HepG2 (cell line): ENCODE data around the gene SEPTIN3. TPM values are rescaled to one million over a fixed set of nuclear protein-coding genes. Genes with fewer than 3 reads are reported as not detected.

ENCODE experiments used
- AKAP8 ChIP-seq: sonication (generic); formaldehyde crosslinking; IDR thresholded peaks from 2 replicates; pipeline ENCODE4 v1.5.1; 2020; ENCODE audit warnings: mild to moderate bottlenecking, missing genetic modification reagents
- GFI1 ChIP-seq: sonication (generic); formaldehyde crosslinking; IDR thresholded peaks from 2 replicates; pipeline ENCODE4 v1.5.0; 2020; ENCODE audit warnings: missing genetic modification reagents, mild to moderate bottlenecking, borderline replicate concordance
- MAX ChIP-seq: IDR thresholded peaks from 2 replicates; pipeline ENCODE4 v1.6.1; 2012; ENCODE audit warnings: inconsistent platforms
- MXD1 ChIP-seq: sonication (generic); formaldehyde crosslinking; IDR thresholded peaks from 2 replicates; pipeline ENCODE4 v1.4.0; 2020; ENCODE audit warnings: mild to moderate bottlenecking, missing genetic modification reagents
- NFIC ChIP-seq: IDR thresholded peaks from 2 replicates; pipeline ENCODE4 v1.6.1; 2012; ENCODE audit warnings: mild to moderate bottlenecking, low read length, inconsistent platforms
- NR2C2 ChIP-seq: sonication (generic); formaldehyde crosslinking; IDR thresholded peaks from 2 replicates; pipeline ENCODE4 v1.4.0; 2020; ENCODE audit warnings: missing genetic modification reagents, mild to moderate bottlenecking, moderate library complexity, borderline replicate concordance
- SAFB2 ChIP-seq: sonication (generic); formaldehyde crosslinking; IDR thresholded peaks from 2 replicates; pipeline ENCODE4 v1.5.1; 2020; ENCODE audit warnings: missing genetic modification reagents, low read depth, mild to moderate bottlenecking, borderline replicate concordance
- SETDB1 ChIP-seq: sonication (generic); formaldehyde crosslinking; IDR thresholded peaks from 2 replicates; pipeline ENCODE4 v1.5.1; 2020; ENCODE audit warnings: missing genetic modification reagents, mild to moderate bottlenecking, borderline replicate concordance
- SP5 ChIP-seq: IDR thresholded peaks from 2 replicates; pipeline ENCODE4 v1.6.1; 2016; ENCODE audit warnings: low read depth, borderline replicate concordance
- XRCC5 ChIP-seq: fragments of 200-400 bp; formaldehyde crosslinking; optimal IDR thresholded peaks from 2 replicates; pipeline ENCODE3; 2017; ENCODE audit warnings: mild to moderate bottlenecking, low read length
- ZFX ChIP-seq: sonication (generic); formaldehyde crosslinking; IDR thresholded peaks from 2 replicates; pipeline ENCODE4 v1.4.0; 2020; ENCODE audit warnings: mild to moderate bottlenecking, low read depth, missing genetic modification reagents, moderate library complexity
- ZNF207 ChIP-seq: fragments of 450-650 bp; IDR thresholded peaks from 2 replicates; pipeline ENCODE4 v1.6.1; 2016; ENCODE audit warnings: antibody characterized with exemption, borderline replicate concordance
- ZNF281 ChIP-seq: sonication (generic); formaldehyde crosslinking; IDR thresholded peaks from 2 replicates; pipeline ENCODE4 v1.4.0; 2020; ENCODE audit warnings: missing genetic modification reagents, borderline replicate concordance
- ZNF446 ChIP-seq: sonication (generic); formaldehyde crosslinking; IDR thresholded peaks from 2 replicates; pipeline ENCODE4 v1.5.0; 2020; ENCODE audit warnings: mild to moderate bottlenecking, missing genetic modification reagents
- ZNF530 ChIP-seq: sonication (generic); formaldehyde crosslinking; IDR thresholded peaks from 2 replicates; pipeline ENCODE4 v1.5.0; 2020; ENCODE audit warnings: low read depth, mild to moderate bottlenecking, missing genetic modification reagents
- ZZZ3 ChIP-seq: sonication (generic); formaldehyde crosslinking; IDR thresholded peaks from 2 replicates; pipeline ENCODE4 v1.4.0; 2020; ENCODE audit warnings: missing genetic modification reagents, mild to moderate bottlenecking, borderline replicate concordance
- polyA plus RNA-seq, 8 experiments: library from polyadenylated mRNA; depleted of rRNA in 3 of 8; stranded (reverse) in 7 of 8; unstranded in 1 of 8; fragments of >200 nt; fragmentation: Illumina TruSeq in 4 of 8; extraction: Trizol in 4 of 8; gene quantifications; 2 replicates each; pipeline versions ENCODE4 v1.2.1 to v1.2.3, GENCODE V29; 2011 to 2016; ENCODE audit warnings: low read depth in 4 of 8, missing spikeins in 1 of 8, mixed read lengths in 1 of 8; ENCODE audit not compliant: insufficient read depth in 1 of 8
- total RNA-seq, 5 experiments: library from RNA; depleted of rRNA; stranded (reverse); fragments of >200 nt; fragmentation: Illumina TruSeq; extraction: Trizol; gene quantifications; 2 replicates each; pipeline ENCODE4 v1.2.3, GENCODE V29; 2016; ENCODE audit warnings: low read depth in 1 of 5
- TF ChIP-seq, protein P1 (sequence below): IDR thresholded peaks from 2 replicates; pipeline ENCODE4 v1.6.1; 2016; ENCODE audit warnings: low read depth, missing genetic modification reagents, missing compliant biosample characterization
- TF ChIP-seq, protein P2 (sequence below): IDR thresholded peaks from 2 replicates; pipeline ENCODE4 v1.6.1; 2016; ENCODE audit warnings: missing biosample characterization, missing genetic modification reagents, low read depth

The SEPTIN3 gene
- total and polyA plus RNA-seq, 2 of the 13 experiments (the other 11 are each of a cell fraction or from before 2014, with no cell fraction given), result 0.04 TPM; not detected in 1

DNA sequence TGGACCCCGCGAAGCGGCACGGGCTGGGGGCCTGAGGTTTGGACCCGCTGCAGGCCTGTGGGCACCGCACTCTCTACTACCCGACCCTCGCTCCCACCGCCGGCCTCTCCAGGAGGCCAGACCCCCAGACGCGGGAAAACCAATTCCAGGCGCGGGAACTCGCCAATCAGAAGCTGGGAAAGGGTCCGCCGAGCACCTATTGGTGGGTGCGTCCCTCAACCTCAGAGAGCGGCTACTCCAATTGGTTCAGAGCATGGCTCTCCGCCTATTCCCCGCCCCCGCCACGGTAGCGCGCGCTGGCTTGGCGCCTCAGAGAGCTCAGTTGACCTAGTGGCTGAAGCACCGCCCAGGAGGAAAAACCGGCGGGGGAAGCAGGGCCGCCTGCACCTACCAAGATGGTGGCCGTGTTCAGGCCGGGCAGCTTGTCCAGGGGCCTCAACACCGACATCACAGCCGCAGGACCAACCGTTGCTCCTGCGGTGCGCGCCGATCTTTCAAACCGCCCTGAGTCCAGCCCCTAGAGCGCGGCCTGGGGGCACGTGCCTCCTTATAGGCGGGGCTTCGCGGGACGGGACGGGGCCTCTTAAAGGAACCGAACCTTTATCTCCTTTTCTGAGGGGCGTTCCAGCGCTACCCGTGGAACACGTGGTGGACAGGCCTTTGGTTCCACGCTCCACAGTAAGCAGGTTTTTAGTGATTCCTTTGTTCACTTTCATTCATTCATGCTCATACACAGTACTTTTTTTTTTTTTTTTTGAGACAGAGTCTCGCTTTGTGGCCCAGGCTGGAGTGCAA is 22.4 kb upstream of the SEPTIN3 start, which contains the start of gene CENPM (continued):
- TF ChIP-seq, protein P1, sequence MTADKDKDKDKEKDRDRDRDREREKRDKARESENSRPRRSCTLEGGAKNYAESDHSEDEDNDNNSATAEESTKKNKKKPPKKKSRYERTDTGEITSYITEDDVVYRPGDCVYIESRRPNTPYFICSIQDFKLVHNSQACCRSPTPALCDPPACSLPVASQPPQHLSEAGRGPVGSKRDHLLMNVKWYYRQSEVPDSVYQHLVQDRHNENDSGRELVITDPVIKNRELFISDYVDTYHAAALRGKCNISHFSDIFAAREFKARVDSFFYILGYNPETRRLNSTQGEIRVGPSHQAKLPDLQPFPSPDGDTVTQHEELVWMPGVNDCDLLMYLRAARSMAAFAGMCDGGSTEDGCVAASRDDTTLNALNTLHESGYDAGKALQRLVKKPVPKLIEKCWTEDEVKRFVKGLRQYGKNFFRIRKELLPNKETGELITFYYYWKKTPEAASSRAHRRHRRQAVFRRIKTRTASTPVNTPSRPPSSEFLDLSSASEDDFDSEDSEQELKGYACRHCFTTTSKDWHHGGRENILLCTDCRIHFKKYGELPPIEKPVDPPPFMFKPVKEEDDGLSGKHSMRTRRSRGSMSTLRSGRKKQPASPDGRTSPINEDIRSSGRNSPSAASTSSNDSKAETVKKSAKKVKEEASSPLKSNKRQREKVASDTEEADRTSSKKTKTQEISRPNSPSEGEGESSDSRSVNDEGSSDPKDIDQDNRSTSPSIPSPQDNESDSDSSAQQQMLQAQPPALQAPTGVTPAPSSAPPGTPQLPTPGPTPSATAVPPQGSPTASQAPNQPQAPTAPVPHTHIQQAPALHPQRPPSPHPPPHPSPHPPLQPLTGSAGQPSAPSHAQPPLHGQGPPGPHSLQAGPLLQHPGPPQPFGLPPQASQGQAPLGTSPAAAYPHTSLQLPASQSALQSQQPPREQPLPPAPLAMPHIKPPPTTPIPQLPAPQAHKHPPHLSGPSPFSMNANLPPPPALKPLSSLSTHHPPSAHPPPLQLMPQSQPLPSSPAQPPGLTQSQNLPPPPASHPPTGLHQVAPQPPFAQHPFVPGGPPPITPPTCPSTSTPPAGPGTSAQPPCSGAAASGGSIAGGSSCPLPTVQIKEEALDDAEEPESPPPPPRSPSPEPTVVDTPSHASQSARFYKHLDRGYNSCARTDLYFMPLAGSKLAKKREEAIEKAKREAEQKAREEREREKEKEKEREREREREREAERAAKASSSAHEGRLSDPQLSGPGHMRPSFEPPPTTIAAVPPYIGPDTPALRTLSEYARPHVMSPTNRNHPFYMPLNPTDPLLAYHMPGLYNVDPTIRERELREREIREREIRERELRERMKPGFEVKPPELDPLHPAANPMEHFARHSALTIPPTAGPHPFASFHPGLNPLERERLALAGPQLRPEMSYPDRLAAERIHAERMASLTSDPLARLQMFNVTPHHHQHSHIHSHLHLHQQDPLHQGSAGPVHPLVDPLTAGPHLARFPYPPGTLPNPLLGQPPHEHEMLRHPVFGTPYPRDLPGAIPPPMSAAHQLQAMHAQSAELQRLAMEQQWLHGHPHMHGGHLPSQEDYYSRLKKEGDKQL (CRISPR knock-in tag), result peak; percentile 20; the same call in 1 of the 2 replicates
- no peak for TF ChIP-seq ZNF207
- TF ChIP-seq MXD1 (CRISPR knock-in tag), result peak; percentile 85
- peak; percentile 82 for TF ChIP-seq ZFX (CRISPR knock-in tag)
- peak; percentile 57; the same call in 1 of the 2 replicates for TF ChIP-seq NR2C2 (CRISPR knock-in tag)
- TF ChIP-seq SP5 (CRISPR knock-in tag), result peak; percentile 36; the same call in 1 of the 2 replicates
- TF ChIP-seq ZZZ3 (CRISPR knock-in tag), result peak; percentile 76; the same call in 1 of the 2 replicates
- no peak; the same call in 1 of the 2 replicates for TF ChIP-seq SAFB2 (CRISPR knock-in tag)
- peak; percentile 40; the same call in 1 of the 2 replicates for TF ChIP-seq GFI1 (CRISPR knock-in tag)
- TF ChIP-seq, protein P2, sequence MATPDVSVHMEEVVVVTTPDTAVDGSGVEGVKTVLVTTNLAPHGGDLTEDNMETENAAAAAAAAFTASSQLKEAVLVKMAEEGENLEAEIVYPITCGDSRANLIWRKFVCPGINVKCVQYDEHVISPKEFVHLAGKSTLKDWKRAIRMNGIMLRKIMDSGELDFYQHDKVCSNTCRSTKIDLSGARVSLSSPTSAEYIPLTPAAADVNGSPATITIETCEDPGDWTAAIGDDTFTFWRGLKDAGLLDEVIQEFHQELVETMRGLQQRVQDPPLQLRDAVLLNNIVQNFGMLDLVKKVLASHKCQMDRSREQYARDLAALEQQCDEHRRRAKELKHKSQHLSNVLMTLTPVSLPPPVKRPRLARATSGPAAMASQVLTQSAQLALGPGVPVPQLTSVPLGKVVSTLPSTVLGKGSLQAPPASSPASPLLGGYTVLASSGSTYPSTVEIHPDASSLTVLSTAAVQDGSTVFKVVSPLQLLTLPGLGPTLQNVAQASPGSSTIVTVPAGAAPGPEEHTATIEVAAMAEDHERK (CRISPR knock-in tag), result no peak
- no peak for TF ChIP-seq SETDB1 (CRISPR knock-in tag)
- TF ChIP-seq ZNF446 (CRISPR knock-in tag), result peak; percentile 77; the same call in 1 of the 2 replicates
- no peak for TF ChIP-seq NFIC
- TF ChIP-seq MAX, result peak; percentile 90
- no peak for TF ChIP-seq AKAP8 (CRISPR knock-in tag)
- TF ChIP-seq XRCC5, result no peak
- TF ChIP-seq ZNF530 (CRISPR knock-in tag), result no peak
- TF ChIP-seq ZNF281 (CRISPR knock-in tag), result no peak
